K562 (cell line): ENCODE results near the gene GABRE. TPM values are rescaled to one million over a fixed set of nuclear protein-coding genes. Genes with fewer than 3 reads are reported as not detected.
A peak's percentile ranks its signal among the peaks of the same experiment; 100 is the strongest.

Experiments
- CREB3L1 ChIP-seq: fragments of 450-650 bp; IDR thresholded peaks from 2 replicates; pipeline ENCODE4 v1.6.1; 2014; ENCODE audit warnings: low read depth, mild to moderate bottlenecking, moderate library complexity, borderline replicate concordance
- CTCF ChIP-seq, 3 experiments: IDR thresholded peaks in 2 of 3; conservative IDR thresholded peaks in 1 of 3; 2 replicates each; pipeline ENCODE4 v1.5.1; 2011 to 2012; ENCODE audit warnings: low read length in 3 of 3, mild to moderate bottlenecking in 3 of 3, control low read depth in 2 of 3, improper control_type of control experiment in 1 of 3, inconsistent platforms in 1 of 3, low read depth in 1 of 3, mixed read lengths in 1 of 3, moderate library complexity in 1 of 3; ENCODE audit not compliant: insufficient read depth in 2 of 3
- HNRNPLL ChIP-seq: fragments of 200-400 bp; formaldehyde crosslinking; IDR thresholded peaks from 2 replicates; pipeline ENCODE4 v1.6.1; 2017; ENCODE audit warnings: low read length, low read depth, mild to moderate bottlenecking; ENCODE audit not compliant: poor library complexity, severe bottlenecking
- KAT8 ChIP-seq: fragments of 450-650 bp; IDR thresholded peaks from 2 replicates; pipeline ENCODE4 v1.6.1; 2016; ENCODE audit warnings: low read depth, mild to moderate bottlenecking
- NRF1 ChIP-seq, 2 experiments: fragments of 450-650 bp; IDR thresholded peaks in 1 of 2; conservative IDR thresholded peaks in 1 of 2; 2 replicates each; pipeline ENCODE4 v1.6.1; 2014; ENCODE audit warnings: mild to moderate bottlenecking in 2 of 2
- POLR3G ChIP-seq: IDR thresholded peaks from 2 replicates; pipeline ENCODE4 v1.6.1; 2011; ENCODE audit not compliant: insufficient read length, insufficient replicate concordance; ENCODE audit errors: extremely low read depth
- RAD21 ChIP-seq, 2 experiments: fragments of 250-450 bp in 1 of 2; fragments of 450-650 bp in 1 of 2; sonication (Bioruptor Pico) in 1 of 2; formaldehyde crosslinking in 1 of 2; IDR thresholded peaks in 1 of 2; conservative IDR thresholded peaks in 1 of 2; 2 replicates each; pipeline versions ENCODE4 v1.4.0 to v1.8.0; 2020 to 2022; ENCODE audit warnings: mild to moderate bottlenecking in 2 of 2, moderate library complexity in 1 of 2
- REST ChIP-seq, 2 experiments: fragments of 450-650 bp; formaldehyde crosslinking in 1 of 2; IDR thresholded peaks; 2 replicates each; pipeline versions ENCODE4 v1.4.0 to v1.6.1; 2014 to 2020; ENCODE audit warnings: mild to moderate bottlenecking in 2 of 2, borderline replicate concordance in 1 of 2, low read depth in 1 of 2
- RUNX1 ChIP-seq: sonication (generic); IDR thresholded peaks from 2 replicates; pipeline ENCODE4 v1.6.1; 2016; ENCODE audit warnings: antibody characterized with exemption, low read depth
- SMARCC2 ChIP-seq: fragments of 450-650 bp; IDR thresholded peaks from 2 replicates; pipeline ENCODE4 v1.6.1; 2017; ENCODE audit warnings: antibody characterized with exemption, moderate library complexity, mild to moderate bottlenecking, low read depth
- ZKSCAN8 ChIP-seq: fragments of 200-800 bp; sonication (Bioruptor generic); IDR thresholded peaks from 2 replicates; pipeline ENCODE4 v1.6.1; 2016; ENCODE audit warnings: missing genetic modification characterization, missing compliant biosample characterization
- ZNF384 ChIP-seq: IDR thresholded peaks from 2 replicates; pipeline ENCODE4 v1.6.1; 2012; ENCODE audit warnings: low read depth, low read length, improper control_type of control experiment
- ZNF408 ChIP-seq: fragments of 250-450 bp; sonication (Bioruptor Pico); IDR thresholded peaks from 2 replicates; pipeline ENCODE4 v1.4.0; 2020; ENCODE audit warnings: low read depth, mild to moderate bottlenecking, moderate library complexity
- ZNF507 ChIP-seq: conservative IDR thresholded peaks from 2 replicates; pipeline ENCODE4 v1.6.1; 2017; ENCODE audit warnings: missing genetic modification characterization, missing compliant biosample characterization
- ZNF57 ChIP-seq: fragments of 450-650 bp; formaldehyde crosslinking; IDR thresholded peaks from 2 replicates; pipeline ENCODE4 v1.4.0; 2020; ENCODE audit warnings: mild to moderate bottlenecking, moderate library complexity
- polyA plus RNA-seq, 8 experiments: library from polyadenylated mRNA; depleted of rRNA in 4 of 8; stranded (reverse) in 5 of 8; unstranded in 3 of 8; fragments of >200 nt; fragmentation: Nextera tagmentation in 2 of 8; fragmentation: Illumina TruSeq in 1 of 8; extraction: Ambion mirVana in 2 of 8; extraction: Trizol in 1 of 8; gene quantifications; 2 replicates each; pipeline versions ENCODE4 v1.2.1 to v1.2.3, GENCODE V29; 2011 to 2014; ENCODE audit warnings: inconsistent platforms in 1 of 8, missing spikeins in 1 of 8
- total RNA-seq, 7 experiments: library from RNA; depleted of rRNA in 6 of 7; stranded (reverse); fragments of >200 nt in 6 of 7; fragmentation: Illumina TruSeq in 2 of 7; extraction: Trizol in 2 of 7; gene quantifications; 2 replicates each; pipeline versions ENCODE4 v1.2.1 to v1.2.3, GENCODE V29; 2011 to 2021; ENCODE audit warnings: low replicate concordance in 1 of 7

Gene GABRE
- total and polyA plus RNA-seq, 9 of the 15 experiments (the other 6 are each of a cell fraction or from before 2014, with no cell fraction given) = 23.1 to 456 (median 148) TPM

- peak; percentile 14 to 58 (median 34); a peak in 4 of 6 replicates for TF ChIP-seq CTCF (IDR thresholded peaks at IDR 0.05 in 2 of 3, conservative IDR thresholded peaks at IDR 0.05 in 1 of 3; ENCODE audit: insufficient read depth in 2 of 3, low read depth in 1 of 3, low read length in 3 of 3)
- TF ChIP-seq RUNX1 = no peak
- TF ChIP-seq POLR3G = no peak
- TF ChIP-seq HNRNPLL = no peak
- no peak for TF ChIP-seq ZNF507 (tag)
- TF ChIP-seq RAD21 (CRISPR knock-in tag; conservative IDR thresholded peaks at IDR 0.05 in 1 of 2, IDR thresholded peaks at IDR 0.05 in 1 of 2) = peak; percentile 46 to 47
- no peak for TF ChIP-seq CREB3L1
- no peak for TF ChIP-seq ZKSCAN8 (CRISPR knock-in tag)
- no peak for TF ChIP-seq SMARCC2
- TF ChIP-seq KAT8 = no peak
- TF ChIP-seq ZNF384 = no peak
- TF ChIP-seq ZNF408 = no peak
- peak; percentile 25; the same call in 1 of the 2 replicates for TF ChIP-seq REST (IDR thresholded peaks at IDR 0.05; ENCODE audit: borderline replicate concordance)
- no peak for TF ChIP-seq REST (CRISPR knock-in tag; IDR thresholded peaks at IDR 0.05; ENCODE audit: low read depth)
- TF ChIP-seq ZNF57 = no peak
- no peak for TF ChIP-seq NRF1 (conservative IDR thresholded peaks at IDR 0.05 in 1 of 2, IDR thresholded peaks at IDR 0.05 in 1 of 2)
Measured at GRCh38 chrX:151975228-151975593, 735 bp upstream of the GABRE start (continued).
